PC-3 (cell line): ENCODE measurements around the gene MAML3. TPM values are rescaled to one million over a fixed set of nuclear protein-coding genes. Genes with fewer than 3 reads are reported as not detected.

Experiments
- ATAC-seq: fragments of 200-7000 bp; cut with Tn5 transposase; 2 replicates; pipeline ENCODE4 v1.9.1; 2020; ENCODE audit warnings: mild to moderate bottlenecking, moderate library complexity
- BruUV-seq: library from RNA; stranded (reverse); fragments of 400-500 nt; replicated peaks from 2 replicates; lab custom pipeline; 2021; lab: Mats Ljungman, UMichigan
- CTCF ChIA-PET: fragments of 300-600 bp; sonication (Branson Sonifier 250); formaldehyde crosslinking; loops from one replicate; lab custom pipeline; 2022; ENCODE audit warnings: antibody characterized with exemption; lab: Charles Lee
- POLR2A ChIA-PET: fragments of 300-600 bp; sonication (Branson Sonifier 250); formaldehyde crosslinking; loops from one replicate; lab custom pipeline; 2022; ENCODE audit warnings: antibody characterized with exemption; ENCODE audit not compliant: unreplicated experiment; lab: Charles Lee
- DNase-seq: peaks from one replicate; pipeline ENCODE4 v3.0.0-alpha.2; 2015
- H2AFZ ChIP-seq: fragments of 300-600 bp; sonication (generic); 2 replicates; pipeline ENCODE4 v1.6.0; 2016; ENCODE audit warnings: antibody characterized with exemption, low read length
- H3F3A ChIP-seq: fragments of 300-600 bp; sonication (generic); one replicate; pipeline ENCODE4 v1.6.0; 2017; ENCODE audit warnings: antibody characterized with exemption, low read length, control low read depth, mild to moderate bottlenecking; ENCODE audit not compliant: unreplicated experiment
- H3K27ac ChIP-seq: fragments of 300-600 bp; sonication (generic); 2 replicates; pipeline ENCODE4 v1.5.1; 2016; ENCODE audit warnings: mild to moderate bottlenecking, low read length
- H3K27me3 ChIP-seq: fragments of 300-600 bp; sonication (generic); 2 replicates; pipeline ENCODE4 v1.6.1; 2016; ENCODE audit warnings: low read length, mixed read lengths
- H3K36me3 ChIP-seq: fragments of 300-600 bp; sonication (generic); 2 replicates; pipeline ENCODE4 v1.6.1; 2016; ENCODE audit warnings: low read depth, mixed run types, low read length, mixed read lengths
- H3K4me1 ChIP-seq: fragments of 300-600 bp; sonication (generic); 2 replicates; pipeline ENCODE4 v1.5.1; 2016; ENCODE audit warnings: low read length; ENCODE audit not compliant: insufficient read depth
- H3K4me2 ChIP-seq: fragments of 300-600 bp; sonication (generic); 2 replicates; pipeline ENCODE4 v1.6.0; 2016; ENCODE audit warnings: low read length
- H3K4me3 ChIP-seq: fragments of 300-600 bp; sonication (generic); 2 replicates; pipeline ENCODE4 v1.5.1; 2016; ENCODE audit warnings: mild to moderate bottlenecking, low read length, mixed read lengths
- H3K79me2 ChIP-seq: fragments of 300-600 bp; sonication (generic); 2 replicates; pipeline ENCODE4 v1.6.1; 2017; ENCODE audit warnings: low read length, mixed read lengths
- H3K9ac ChIP-seq: fragments of 300-600 bp; sonication (generic); 2 replicates; pipeline ENCODE4 v1.6.0; 2016; ENCODE audit warnings: mild to moderate bottlenecking, low read length
- H3K9me2 ChIP-seq: fragments of 300-600 bp; sonication (generic); replicated peaks from 2 replicates; pipeline ENCODE4 v1.6.1; 2016; ENCODE audit warnings: mixed run types, low read length, mixed read lengths
- H3K9me3 ChIP-seq: fragments of 300-600 bp; sonication (generic); 2 replicates; pipeline ENCODE4 v1.6.1; 2016; ENCODE audit warnings: low read length, mixed read lengths
- H4K20me1 ChIP-seq: fragments of 300-600 bp; sonication (generic); 2 replicates; pipeline ENCODE4 v1.6.1; 2016; ENCODE audit warnings: low read length, mixed read lengths
- EZH2 ChIP-seq: fragments of 300-600 bp; sonication (generic); IDR thresholded peaks from one replicate; pipeline ENCODE4 v1.6.1; 2017; ENCODE audit warnings: antibody characterized with exemption, mild to moderate bottlenecking, low read length; ENCODE audit not compliant: unreplicated experiment
- EZH2phosphoT487 ChIP-seq: fragments of 300-600 bp; sonication (generic); IDR thresholded peaks from 2 replicates; pipeline ENCODE4 v1.6.1; 2018; ENCODE audit warnings: mild to moderate bottlenecking, antibody characterized with exemption, low read length, borderline replicate concordance
- intact Hi-C: fragments of 100-400 bp; cut with micrococcal nuclease; formaldehyde crosslinking; loops from 2 replicates; pipeline ENCODE4 v1.9.0; 2023
- total RNA-seq: library from RNA; depleted of rRNA; stranded (reverse); fragments of >200 nt; gene quantifications from 2 replicates; pipeline ENCODE4 v1.2.3, GENCODE V29; 2014
- TF ChIP-seq, protein P1 (sequence below): fragments of 300-600 bp; sonication (generic); conservative IDR thresholded peaks from 2 replicates; pipeline ENCODE4 v1.5.1; 2017; ENCODE audit warnings: antibody characterized with exemption, low read depth, mild to moderate bottlenecking, low read length

MAML3 gene
- total RNA-seq, 1 experiment from 2014 or later = 4.3 TPM

- TF ChIP-seq, protein P1, sequence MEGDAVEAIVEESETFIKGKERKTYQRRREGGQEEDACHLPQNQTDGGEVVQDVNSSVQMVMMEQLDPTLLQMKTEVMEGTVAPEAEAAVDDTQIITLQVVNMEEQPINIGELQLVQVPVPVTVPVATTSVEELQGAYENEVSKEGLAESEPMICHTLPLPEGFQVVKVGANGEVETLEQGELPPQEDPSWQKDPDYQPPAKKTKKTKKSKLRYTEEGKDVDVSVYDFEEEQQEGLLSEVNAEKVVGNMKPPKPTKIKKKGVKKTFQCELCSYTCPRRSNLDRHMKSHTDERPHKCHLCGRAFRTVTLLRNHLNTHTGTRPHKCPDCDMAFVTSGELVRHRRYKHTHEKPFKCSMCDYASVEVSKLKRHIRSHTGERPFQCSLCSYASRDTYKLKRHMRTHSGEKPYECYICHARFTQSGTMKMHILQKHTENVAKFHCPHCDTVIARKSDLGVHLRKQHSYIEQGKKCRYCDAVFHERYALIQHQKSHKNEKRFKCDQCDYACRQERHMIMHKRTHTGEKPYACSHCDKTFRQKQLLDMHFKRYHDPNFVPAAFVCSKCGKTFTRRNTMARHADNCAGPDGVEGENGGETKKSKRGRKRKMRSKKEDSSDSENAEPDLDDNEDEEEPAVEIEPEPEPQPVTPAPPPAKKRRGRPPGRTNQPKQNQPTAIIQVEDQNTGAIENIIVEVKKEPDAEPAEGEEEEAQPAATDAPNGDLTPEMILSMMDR = no peak
- no peak for TF ChIP-seq EZH2phosphoT487
- no peak for TF ChIP-seq EZH2
- H3K27me3 ChIP-seq = no peaks in the 10 kb centered on the region
- H3K79me2 ChIP-seq = no peaks in the 10 kb centered on the region
- BruUV-seq = no TSS peak
- no peak overlapping the region for H3K4me2 ChIP-seq
- ATAC-seq = no peak
- H3F3A ChIP-seq = no peaks in the 10 kb centered on the region
- no peak overlapping the region for H3K4me3 ChIP-seq
- no peaks in the 10 kb centered on the region for H4K20me1 ChIP-seq
- ChIA-PET POLR2A (no interaction called here), CTCF (no interaction called here)
- H3K27ac ChIP-seq = no peak overlapping the region
- intact Hi-C loops = no loop called here
- no peak for DNase-seq
- no peak overlapping the region for H3K9ac ChIP-seq
- no peaks in the 10 kb centered on the region for H3K9me2 ChIP-seq
- H3K36me3 ChIP-seq = no peaks in the 10 kb centered on the region
- H3K4me1 ChIP-seq = no peaks in the 10 kb centered on the region
- no peaks in the 10 kb centered on the region for H3K9me3 ChIP-seq
- no peak overlapping the region for H2AFZ ChIP-seq
Measured at GRCh38 chr4:139785356-139785755, 368.6 kb downstream of the MAML3 start.

GRCh38 chr4:139783741-139784484 is 370.1 kb downstream of the MAML3 start:
- ChIA-PET CTCF (no interaction called here), POLR2A (no interaction called here)
- Histone ChIP-seq H3K27me3 (no peaks in the 10 kb centered on the region), H2AFZ (no peak overlapping the region), H4K20me1 (no peaks in the 10 kb centered on the region), H3K4me2 (no peak overlapping the region), H3K9me2 (no peaks in the 10 kb centered on the region), H3K36me3 (no peaks in the 10 kb centered on the region), H3K79me2 (no peaks in the 10 kb centered on the region), H3F3A (no peaks in the 10 kb centered on the region), H3K9ac (no peak overlapping the region), H3K4me1 (no peaks in the 10 kb centered on the region), H3K9me3 (no peaks in the 10 kb centered on the region), H3K27ac (no peak overlapping the region), H3K4me3 (no peak overlapping the region)
- DNase-seq (no peak), ATAC-seq (no peak)
- intact Hi-C loops = no loop called here
- BruUV-seq = no TSS peak
- TF ChIP-seq EZH2 (no peak), EZH2phosphoT487 (no peak)
- TF ChIP-seq, protein P1 = no peak

GRCh38 chr4:139782926-139783522 is 371.0 kb downstream of the MAML3 start:
- POLR2A ChIA-PET = no interaction called here
- intact Hi-C loops = no loop called here
- H3K4me3 ChIP-seq = no peak overlapping the region
- TF ChIP-seq EZH2 = no peak
- TF ChIP-seq, protein P1 = no peak
- no peak for TF ChIP-seq EZH2phosphoT487
- no peaks in the 10 kb centered on the region for H3K79me2 ChIP-seq
- no peak for ATAC-seq
- no peak overlapping the region for H3K27ac ChIP-seq
- H3K9me2 ChIP-seq = no peaks in the 10 kb centered on the region
- CTCF ChIA-PET = no interaction called here
- H3K27me3 ChIP-seq = no peaks in the 10 kb centered on the region
- DNase-seq = no peak
- no peak overlapping the region for H3K9ac ChIP-seq
- no peak overlapping the region for H2AFZ ChIP-seq
- no peaks in the 10 kb centered on the region for H3K4me1 ChIP-seq
- no peaks in the 10 kb centered on the region for H4K20me1 ChIP-seq
- H3F3A ChIP-seq = no peaks in the 10 kb centered on the region
- BruUV-seq = no TSS peak
- no peak overlapping the region for H3K4me2 ChIP-seq
- H3K9me3 ChIP-seq = no peaks in the 10 kb centered on the region
- H3K36me3 ChIP-seq = no peaks in the 10 kb centered on the region
